SH-SY5Y (cell line): Measurements from ENCODE around the gene KCNJ5.

ENCODE experiments used
- GATA2 ChIP-seq: IDR thresholded peaks from 2 replicates; pipeline ENCODE4 v1.6.1; 2011; ENCODE audit warnings: mild to moderate bottlenecking, low read depth, low read length
- GATA3 ChIP-seq: IDR thresholded peaks from 2 replicates; pipeline ENCODE4 v1.6.1; 2011; ENCODE audit warnings: low read depth, mild to moderate bottlenecking, low read length, moderate library complexity

- peak; percentile 37; the same call in 1 of the 2 replicates for TF ChIP-seq GATA3
- TF ChIP-seq GATA2: peak; percentile 79
These were observed 17.5 kb downstream of the KCNJ5 start for GRCh38 chr11:128908391-128909246.
